WTC11 (cell line): ENCODE data around the gene TPCN2. TPM values are rescaled to one million over a fixed set of nuclear protein-coding genes. Genes with fewer than 3 reads are reported as not detected.

Experiments used
- ATAC-seq: fragments of 200-7000 bp; cut with Tn5 transposase; 2 replicates; pipeline ENCODE4 v1.10.0; 2021; ENCODE audit warnings: mild to moderate bottlenecking, moderate library complexity
- CTCF ChIA-PET: fragments of 300-600 bp; sonication (Branson Sonifier 250); formaldehyde crosslinking; loops from one replicate; lab custom pipeline; 2021; ENCODE audit warnings: antibody characterized with exemption; lab: Charles Lee
- POLR2A ChIA-PET: fragments of 350-600 bp; sonication (Branson Sonifier 250); formaldehyde crosslinking; loops from one replicate; lab custom pipeline; 2021; ENCODE audit warnings: antibody characterized with exemption; lab: Charles Lee
- DNase-seq: peaks from one replicate; pipeline ENCODE4 v3.0.0; 2021; ENCODE audit warnings: low spot score
- H3K27ac Mint-ChIP-seq: 2 replicates; pipeline ENCODE4 v1.8.0; 2021; ENCODE audit warnings: mixed read lengths
- H3K27me3 Mint-ChIP-seq: 2 replicates; pipeline ENCODE4 v1.8.0; 2021; ENCODE audit warnings: low read depth, mild to moderate bottlenecking, moderate library complexity, mixed read lengths
- H3K36me3 Mint-ChIP-seq: 2 replicates; pipeline ENCODE4 v1.8.0; 2021; ENCODE audit warnings: mixed read lengths
- H3K4me1 Mint-ChIP-seq: 2 replicates; pipeline ENCODE4 v1.8.0; 2022; ENCODE audit warnings: mixed read lengths
- H3K4me3 Mint-ChIP-seq: 2 replicates; pipeline ENCODE4 v1.8.0; 2021; ENCODE audit warnings: mild to moderate bottlenecking, moderate library complexity, mixed read lengths
- H3K9me3 Mint-ChIP-seq: 2 replicates; pipeline ENCODE4 v1.8.0; 2021; ENCODE audit warnings: mixed read lengths
- AR ChIP-seq: fragments of 250-450 bp; sonication (Bioruptor Pico); IDR thresholded peaks from 2 replicates; pipeline ENCODE4 v1.9.0; 2021; ENCODE audit warnings: mild to moderate bottlenecking
- CREM ChIP-seq: sonication (generic); formaldehyde crosslinking; IDR thresholded peaks from 2 replicates; pipeline ENCODE4 v1.8.1; 2022; ENCODE audit warnings: mild to moderate bottlenecking, missing genetic modification reagents, moderate library complexity
- ETV6 ChIP-seq: sonication (generic); formaldehyde crosslinking; IDR thresholded peaks from 2 replicates; pipeline ENCODE4 v1.8.1; 2022; ENCODE audit warnings: mild to moderate bottlenecking, missing genetic modification reagents
- GRHL2 ChIP-seq: fragments of 250-450 bp; sonication (Bioruptor Pico); IDR thresholded peaks from 2 replicates; pipeline ENCODE4 v1.8.0; 2022; ENCODE audit warnings: mild to moderate bottlenecking, moderate library complexity; ENCODE audit not compliant: insufficient replicate concordance, severe bottlenecking
- NFATC4 ChIP-seq: fragments of 250-450 bp; sonication (Bioruptor Pico); IDR thresholded peaks from 2 replicates; pipeline ENCODE4 v1.9.0; 2021; ENCODE audit warnings: mild to moderate bottlenecking
- NR1H2 ChIP-seq: sonication (generic); formaldehyde crosslinking; IDR thresholded peaks from 2 replicates; pipeline ENCODE4 v1.9.0; 2021; ENCODE audit warnings: mild to moderate bottlenecking, moderate library complexity, missing genetic modification reagents
- SMAD4 ChIP-seq: sonication (generic); formaldehyde crosslinking; IDR thresholded peaks from 2 replicates; pipeline ENCODE4 v1.8.0; 2022; ENCODE audit warnings: mild to moderate bottlenecking, missing genetic modification reagents
- STAT6 ChIP-seq: sonication (generic); formaldehyde crosslinking; conservative IDR thresholded peaks from 2 replicates; pipeline ENCODE4 v1.8.1; 2023; ENCODE audit warnings: mild to moderate bottlenecking, low read depth, missing genetic modification reagents, moderate library complexity
- TP53 ChIP-seq: sonication (generic); formaldehyde crosslinking; IDR thresholded peaks from 2 replicates; pipeline ENCODE4 v1.8.1; 2023; ENCODE audit warnings: mild to moderate bottlenecking, missing genetic modification reagents
- USF1 ChIP-seq: sonication (generic); formaldehyde crosslinking; IDR thresholded peaks from 2 replicates; pipeline ENCODE4 v1.8.0; 2022; ENCODE audit warnings: mild to moderate bottlenecking, missing genetic modification reagents
- ZBTB43 ChIP-seq: sonication (generic); formaldehyde crosslinking; IDR thresholded peaks from 2 replicates; pipeline ENCODE4 v1.8.1; 2023; ENCODE audit warnings: mild to moderate bottlenecking, missing genetic modification reagents
- ZNF138 ChIP-seq: sonication (generic); formaldehyde crosslinking; conservative IDR thresholded peaks from 2 replicates; pipeline ENCODE4 v1.8.1; 2022; ENCODE audit warnings: mild to moderate bottlenecking, moderate library complexity, missing genetic modification reagents
- ZNF317 ChIP-seq: sonication (generic); formaldehyde crosslinking; IDR thresholded peaks from 2 replicates; pipeline ENCODE4 v1.8.1; 2023; ENCODE audit warnings: low read depth, mild to moderate bottlenecking, moderate library complexity, missing genetic modification reagents, borderline replicate concordance
- ZNF396 ChIP-seq: fragments of 250-450 bp; sonication (Bioruptor Pico); IDR thresholded peaks from 2 replicates; pipeline ENCODE4 v1.8.0; 2021; ENCODE audit warnings: mild to moderate bottlenecking, moderate library complexity, borderline replicate concordance
- ZNF512 ChIP-seq: sonication (generic); formaldehyde crosslinking; IDR thresholded peaks from 2 replicates; pipeline ENCODE4 v1.8.1; 2022; ENCODE audit warnings: missing genetic modification reagents, borderline replicate concordance
- ZNF671 ChIP-seq: fragments of 250-450 bp; sonication (Bioruptor Pico); IDR thresholded peaks from 2 replicates; pipeline ENCODE4 v1.8.0; 2021; ENCODE audit warnings: mild to moderate bottlenecking
- total RNA-seq: library from RNA; stranded (reverse); gene quantifications from 3 replicates; pipeline ENCODE4 v1.2.3, GENCODE V29; 2021

Gene TPCN2
- total RNA-seq, 1 experiment from 2014 or later, result 24.6 TPM

- CTCF ChIA-PET, result interaction anchor here (0.8 to 3.1 kb wide), 4 partner anchors 13 to 548 kb away, joined by 3 to 24 read pairs (median 4); no protein-coding TSS in a partner anchor
- no peak for ATAC-seq
- Mint-ChIP-seq H3K36me3 (peaks cover 18% of the 10 kb centered on the region), H3K27ac (no peak overlapping the region), H3K9me3 (peaks cover 24% of the 10 kb centered on the region), H3K27me3 (peaks cover 2% of the 10 kb centered on the region), H3K4me1 (no peaks in the 10 kb centered on the region), H3K4me3 (no peak overlapping the region)
- TF ChIP-seq ZNF317 (CRISPR knock-in tag) (no peak), NFATC4 (CRISPR knock-in tag) (no peak)
- no peak for DNase-seq
- POLR2A ChIA-PET, result interaction anchor here (1.1 kb wide), 1 partner anchor 561 kb away, joined by 3 read pairs; the partner anchor contains the start of gene LTO1
Measured at GRCh38 chr11:69114362-69114761, 65.6 kb downstream of the TPCN2 start.

GRCh38 chr11:69114811-69115523 is 66.2 kb downstream of the TPCN2 start:
- Mint-ChIP-seq H3K27me3 (no peaks in the 10 kb centered on the region; the same call in 1 of the 2 replicates), H3K9me3 (peaks cover 20% of the 10 kb centered on the region), H3K4me3 (no peak overlapping the region), H3K27ac (no peak overlapping the region), H3K4me1 (no peaks in the 10 kb centered on the region), H3K36me3 (peaks cover 15% of the 10 kb centered on the region)
- ATAC-seq, result no peak
- POLR2A ChIA-PET, result interaction anchor here (1.1 kb wide), 1 partner anchor 560 kb away, joined by 3 read pairs; the partner anchor contains the start of gene LTO1
- CTCF ChIA-PET, result interaction anchor here (0.5 to 3.1 kb wide), 5 partner anchors 14 to 569 kb away, joined by 3 to 24 read pairs (median 3); no protein-coding TSS in a partner anchor
- no peak for TF ChIP-seq ZNF396 (CRISPR knock-in tag)
- TF ChIP-seq ETV6, result no peak
- no peak for TF ChIP-seq ZNF671 (CRISPR knock-in tag)
- TF ChIP-seq TP53 (CRISPR knock-in tag), result no peak
- no peak for TF ChIP-seq NR1H2 (CRISPR knock-in tag)
- no peak for TF ChIP-seq ZBTB43 (CRISPR knock-in tag)
- TF ChIP-seq STAT6 (CRISPR knock-in tag), result no peak
- TF ChIP-seq CREM, result no peak
- no peak for TF ChIP-seq AR (CRISPR knock-in tag)
- TF ChIP-seq SMAD4 (CRISPR knock-in tag), result no peak
- no peak for TF ChIP-seq ZNF512
- TF ChIP-seq GRHL2 (CRISPR knock-in tag), result no peak
- no peak for TF ChIP-seq USF1 (CRISPR knock-in tag)
- TF ChIP-seq ZNF138 (CRISPR knock-in tag), result no peak
- DNase-seq, result no peak
